GM19463 (cell line): ENCODE measurements around the gene STK25.

Source experiments
- ATAC-seq: cut with Tn5 transposase; IDR thresholded peaks from one replicate; pipeline ENCODE4 v1.9.1; 2021; ENCODE audit warnings: mild to moderate bottlenecking, moderate library complexity; ENCODE audit not compliant: unreplicated experiment

STK25 gene

DNA sequence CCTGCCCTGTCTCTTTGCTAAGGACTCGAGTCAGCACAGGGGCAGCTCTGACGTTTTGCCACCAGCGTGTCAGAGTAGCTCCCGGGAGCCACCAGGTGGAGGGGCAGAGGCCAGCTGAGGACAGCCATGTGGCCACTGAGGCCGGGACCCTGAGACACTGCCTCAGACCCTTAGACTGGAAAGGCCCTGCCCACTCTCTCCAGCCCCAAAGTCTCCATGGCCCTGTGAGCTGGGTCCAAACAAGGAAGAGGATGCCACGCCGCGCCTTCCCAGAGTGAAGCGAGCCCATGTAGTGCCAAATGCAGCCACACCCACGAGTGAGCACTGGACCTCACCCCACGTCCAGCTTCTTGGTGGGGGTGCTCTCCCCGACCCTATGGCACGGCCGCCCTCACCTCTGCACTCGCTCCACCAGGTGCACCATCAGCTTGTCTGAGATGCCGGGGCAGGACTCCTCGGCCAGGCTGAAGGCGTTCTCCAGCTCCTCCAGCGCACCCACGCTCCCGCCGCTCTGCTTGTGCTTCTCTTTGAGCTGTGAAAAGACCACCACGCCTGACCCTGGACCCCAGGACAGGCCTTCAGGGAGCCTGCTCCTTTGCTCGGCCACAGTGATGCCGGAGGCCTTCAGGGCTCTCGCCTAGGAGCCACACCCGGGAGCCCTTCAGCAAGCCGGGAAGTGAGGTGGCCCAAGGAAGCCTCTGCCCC lies 12.2 kb downstream of the STK25 start:
- ATAC-seq, result no peak

DNA sequence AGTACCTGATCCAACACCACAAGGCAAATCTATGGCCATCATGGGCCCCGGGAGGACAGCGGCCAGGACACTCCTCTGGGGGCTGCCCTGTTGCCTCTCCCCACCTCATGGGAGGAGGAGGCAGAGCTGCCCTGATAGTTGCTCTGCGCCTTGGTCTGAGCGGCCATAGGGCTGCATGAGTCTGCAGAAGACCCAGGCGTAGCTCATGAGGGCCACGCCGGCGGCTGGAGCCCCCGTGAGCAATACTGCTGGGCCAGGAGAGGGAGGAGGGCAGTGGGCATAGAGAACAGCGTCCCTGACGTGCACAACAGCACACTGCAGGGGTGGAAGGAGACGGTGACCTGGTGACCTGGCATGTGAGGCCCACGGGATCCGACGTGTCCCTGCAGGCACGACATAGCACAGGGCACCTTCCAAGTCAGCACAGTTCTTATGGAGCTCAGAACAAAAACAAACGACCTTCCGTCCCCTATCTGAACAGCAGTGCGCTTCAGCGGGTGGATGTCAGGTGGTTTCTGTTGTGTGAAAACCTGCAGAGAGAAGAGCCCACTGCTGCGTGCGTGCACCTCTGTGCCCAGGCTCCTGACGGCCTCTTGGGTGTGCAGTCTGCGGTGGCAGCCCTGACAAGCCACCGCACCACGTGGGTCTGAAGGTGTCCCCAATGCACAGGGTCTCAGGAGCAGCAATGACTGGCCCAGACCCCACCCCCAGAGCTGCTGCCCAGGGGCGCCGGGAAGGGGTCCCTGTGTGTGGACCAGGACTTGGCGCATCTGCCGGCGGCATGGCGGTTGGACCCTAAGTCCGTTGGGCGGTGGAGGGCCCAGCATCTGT lies 13.0 kb downstream of the STK25 start:
- no peak for ATAC-seq

DNA sequence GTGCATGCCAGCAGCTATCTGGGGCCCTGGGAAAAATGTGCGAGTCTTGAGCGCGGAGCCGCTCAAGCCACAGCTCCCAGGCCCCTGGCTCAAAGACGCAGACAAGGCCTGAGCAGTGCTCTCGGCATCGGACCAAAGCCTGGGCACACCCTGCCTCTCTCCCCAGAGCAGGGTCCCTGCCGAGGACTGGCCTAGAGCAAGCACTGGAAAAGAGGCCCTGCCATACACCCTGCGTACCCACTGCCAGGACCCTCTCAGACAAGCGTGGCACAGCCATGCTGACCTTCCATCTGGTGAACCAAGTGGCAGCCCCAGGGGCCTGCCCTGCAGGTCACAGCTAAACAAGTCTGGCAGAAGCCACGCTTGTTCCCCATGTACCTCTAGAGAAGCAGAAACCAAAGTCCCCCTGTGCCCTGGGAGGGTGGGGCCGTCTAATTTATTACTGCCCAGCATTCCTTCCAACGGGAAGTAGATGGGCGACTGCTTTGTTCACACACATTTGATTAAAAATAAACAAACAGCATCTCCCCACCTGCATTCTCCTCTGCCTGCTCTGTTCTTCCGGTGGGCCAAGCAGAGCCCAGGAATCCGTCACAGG lies 14.0 kb downstream of the STK25 start:
- no peak for ATAC-seq

GRCh38 chr2:241493092-241493491 lies 15.3 kb downstream of the STK25 start:
- ATAC-seq, result no peak

DNA sequence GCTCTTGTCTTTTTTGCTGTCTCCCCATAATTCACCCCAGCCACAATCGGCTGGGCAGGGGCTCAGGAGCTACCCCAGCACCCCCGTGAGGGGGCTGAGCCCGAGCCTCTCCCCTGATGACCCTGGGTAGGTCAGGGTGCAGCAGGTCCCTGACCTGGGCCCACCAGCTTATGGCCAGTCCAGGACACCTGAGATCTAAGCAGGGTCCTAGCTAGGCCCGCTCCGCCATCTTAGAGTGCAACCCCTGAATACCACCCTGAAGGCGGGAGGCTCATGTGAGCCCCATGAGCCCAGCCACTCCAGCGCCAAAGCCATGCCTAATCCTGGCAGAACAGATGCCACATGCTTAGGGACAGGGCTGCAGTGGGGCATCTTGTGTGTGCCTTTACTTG lies 16.2 kb downstream of the STK25 start:
- ATAC-seq, result no peak

GRCh38 chr2:241491549-241492173 lies 16.7 kb downstream of the STK25 start:
- no peak for ATAC-seq

- ATAC-seq, result no peak
These were observed 17.4 kb downstream of the STK25 start for GRCh38 chr2:241490825-241491506.

DNA sequence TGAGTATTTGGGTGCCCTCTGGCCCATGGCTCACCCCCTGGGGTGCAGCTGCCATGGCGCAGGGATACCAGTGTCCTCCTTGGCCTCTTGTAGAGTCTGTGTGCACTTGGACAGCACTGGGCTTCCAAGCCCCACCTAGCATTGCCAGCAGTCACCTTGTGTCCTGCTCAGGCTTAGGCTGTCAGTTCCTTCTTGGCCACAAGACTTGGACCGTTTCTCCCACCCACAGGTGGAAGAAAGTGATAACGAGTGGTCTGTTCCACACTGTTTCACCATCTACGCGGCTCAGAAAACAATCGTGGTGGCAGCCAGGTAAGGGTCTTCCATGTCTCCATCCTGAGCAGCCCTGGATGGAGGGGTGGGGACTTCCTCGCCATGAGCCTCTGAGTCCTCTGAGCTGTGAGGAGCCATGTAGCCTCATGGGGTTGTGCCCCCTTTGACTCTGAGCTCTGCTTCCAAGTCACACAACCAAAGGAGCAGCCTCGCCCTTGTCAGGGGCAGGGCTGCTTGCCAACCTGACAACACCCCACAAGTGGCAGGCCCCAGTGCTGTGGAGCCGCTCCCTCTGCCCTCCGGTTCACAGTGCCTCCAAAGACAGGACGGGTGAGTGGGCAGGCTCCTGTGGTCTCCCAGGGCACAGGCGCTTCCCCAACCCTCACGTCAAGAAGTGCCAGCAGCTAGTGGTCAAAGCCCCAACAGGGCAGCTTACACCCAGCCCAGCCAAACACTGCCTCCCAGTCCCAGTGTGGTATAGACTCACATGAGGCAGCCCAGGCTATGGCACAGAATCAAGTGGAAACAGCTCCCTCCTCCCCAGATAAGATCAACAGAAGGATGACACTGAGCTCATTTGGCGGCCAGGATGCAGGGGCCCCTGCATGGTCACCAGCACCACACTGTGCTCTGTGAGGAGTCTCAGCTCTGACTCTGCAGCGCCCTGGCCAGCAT lies 18.4 kb downstream of the STK25 start:
- ATAC-seq, result no peak

- no peak for ATAC-seq
These were observed 19.3 kb downstream of the STK25 start for GRCh38 chr2:241489088-241489487.

- ATAC-seq, result no peak
These were observed 23.0 kb downstream of the STK25 start for GRCh38 chr2:241485172-241485911.

DNA sequence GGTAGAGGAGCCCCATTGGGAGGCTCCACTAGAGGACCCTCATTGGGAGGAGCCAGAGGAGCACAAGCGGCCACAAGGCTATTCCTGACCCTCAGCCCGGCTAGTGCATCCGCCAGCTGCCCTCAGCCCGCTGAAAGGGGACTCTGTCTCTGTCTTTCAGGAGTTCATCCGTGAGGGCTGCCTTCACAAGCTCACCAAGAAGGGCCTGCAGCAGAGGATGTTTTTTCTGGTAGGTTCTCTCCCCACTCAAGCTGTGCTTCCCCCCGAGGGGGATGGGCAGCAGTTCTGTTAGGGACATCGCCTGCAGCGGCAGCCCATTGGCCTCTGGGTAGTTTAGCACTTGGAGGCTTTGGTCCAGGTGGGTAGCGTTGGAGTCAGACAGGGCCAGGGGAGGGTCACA lies 25.1 kb downstream of the STK25 start:
- ATAC-seq, result no peak

DNA sequence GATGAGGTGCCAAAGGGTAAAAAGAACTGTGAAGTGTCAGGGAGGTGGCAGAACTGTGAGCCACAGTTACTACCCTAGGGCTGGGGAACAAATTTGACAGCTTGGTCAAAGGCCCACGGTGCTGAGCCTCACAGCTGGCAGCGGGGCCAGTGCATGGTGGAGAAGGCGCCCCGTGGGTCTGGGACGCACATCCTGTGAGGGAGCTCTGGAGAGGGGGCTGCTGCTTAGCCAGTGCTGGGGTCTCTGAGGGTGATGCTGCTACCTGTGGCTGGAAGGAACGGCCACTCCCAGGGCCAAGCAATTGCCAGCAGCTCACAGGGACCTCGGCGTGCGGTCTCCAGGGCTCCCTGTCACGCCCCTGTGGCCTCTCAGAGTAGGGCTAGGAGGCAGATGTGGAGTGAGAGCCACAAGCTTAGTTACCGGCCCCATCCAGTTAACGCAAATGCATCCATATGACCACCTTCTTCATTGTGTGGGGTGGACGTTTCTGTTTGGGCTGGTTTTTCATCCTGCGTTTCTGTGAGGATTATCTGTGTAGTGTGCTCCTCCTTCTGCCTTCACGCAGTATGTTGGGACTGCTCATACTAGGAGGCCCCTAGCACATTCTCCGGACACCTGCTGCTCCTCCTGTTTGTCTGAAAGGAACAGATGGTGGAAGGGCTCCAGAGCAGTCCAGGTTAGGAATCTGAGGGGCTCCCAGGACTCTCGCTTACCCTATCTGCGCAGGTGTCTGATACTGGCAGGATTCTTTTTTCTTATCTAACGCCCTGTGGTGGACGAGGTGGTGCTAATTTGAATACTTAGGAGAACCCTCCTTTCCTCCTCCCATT lies 26.0 kb downstream of the STK25 start:
- no peak for ATAC-seq

GRCh38 chr2:241481687-241482086 lies 26.7 kb downstream of the STK25 start:
- ATAC-seq, result no peak

DNA sequence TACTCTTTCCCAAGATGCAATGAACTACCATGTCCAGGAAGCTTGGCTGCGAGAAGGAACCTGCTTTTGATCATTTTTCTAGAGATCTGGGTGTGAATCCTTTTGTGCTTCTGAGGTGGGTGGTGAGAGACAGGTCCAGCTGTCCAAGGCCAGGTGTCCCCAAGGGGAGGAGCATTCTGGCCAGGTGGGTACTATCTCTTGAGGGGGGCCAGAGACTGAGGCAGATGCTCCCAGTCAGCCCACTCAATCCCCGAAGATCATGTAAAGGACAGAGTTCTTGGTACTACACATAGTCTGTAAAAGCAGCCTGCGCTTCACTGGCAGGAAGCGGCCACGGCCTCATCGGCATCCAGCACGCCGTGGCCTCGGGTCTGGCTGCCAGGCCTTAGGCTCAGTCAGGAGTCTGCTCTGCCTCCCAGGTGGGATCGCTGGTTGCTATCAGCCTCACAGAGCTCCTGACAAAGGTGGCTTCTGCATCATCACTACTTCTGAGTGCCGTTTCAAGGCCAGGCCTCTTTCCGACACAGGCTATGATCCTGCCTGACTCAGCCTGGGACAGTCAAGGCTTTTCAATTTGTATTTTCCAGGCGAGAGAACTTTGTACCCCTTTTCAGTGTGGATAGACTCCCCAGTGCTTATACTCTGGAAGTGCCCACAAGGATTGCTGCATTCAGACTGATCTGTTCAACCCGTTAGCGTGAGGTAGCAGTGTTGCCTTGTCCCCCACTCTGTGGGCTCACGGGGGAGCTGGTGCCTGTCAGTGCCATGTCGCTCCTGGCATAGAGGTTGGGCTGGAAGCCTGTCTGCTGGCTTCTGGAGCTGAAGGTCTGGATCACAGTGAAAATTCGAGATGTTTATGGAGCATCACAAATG lies 29.1 kb downstream of the STK25 start:
- no peak for ATAC-seq

DNA sequence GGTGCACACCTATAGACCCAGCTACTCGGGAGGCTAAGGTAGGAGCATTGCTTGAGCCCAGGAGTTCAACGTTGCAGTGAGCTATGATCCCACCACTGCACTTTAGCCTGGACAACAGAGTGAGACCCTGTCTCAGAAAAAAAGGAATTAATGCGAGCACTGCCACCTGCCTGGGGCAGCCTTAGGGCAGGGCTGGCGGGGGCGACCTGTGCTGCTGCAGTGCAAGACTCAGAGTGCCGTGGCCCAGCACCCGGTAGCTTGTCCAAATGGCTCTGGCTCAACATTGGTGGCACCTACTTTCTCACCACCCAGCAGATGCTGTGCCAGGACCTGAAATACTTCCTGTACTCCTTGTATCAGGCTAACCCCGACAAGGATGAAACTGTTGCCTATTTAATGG lies 30.2 kb downstream of the STK25 start:
- ATAC-seq, result no peak

DNA sequence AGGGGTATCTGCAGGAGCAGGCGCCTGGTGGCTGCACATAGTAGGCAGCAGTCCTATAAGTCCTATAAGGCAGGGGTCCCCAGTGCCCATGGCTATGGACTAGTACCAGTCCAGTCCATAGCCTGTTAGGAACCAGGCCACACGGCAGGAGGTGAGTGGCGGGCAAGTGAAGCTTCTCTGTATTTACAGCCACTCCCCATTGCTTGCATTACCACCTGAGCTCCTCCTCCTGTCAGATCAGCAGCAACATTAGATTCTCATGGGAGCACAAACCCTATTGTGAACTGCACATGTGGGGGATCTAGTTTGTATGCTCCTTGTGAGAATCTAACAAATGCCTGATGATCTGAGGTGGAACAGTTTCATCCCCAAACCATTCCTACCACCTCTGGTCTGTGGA lies 33.1 kb downstream of the STK25 start:
- no peak for ATAC-seq

DNA sequence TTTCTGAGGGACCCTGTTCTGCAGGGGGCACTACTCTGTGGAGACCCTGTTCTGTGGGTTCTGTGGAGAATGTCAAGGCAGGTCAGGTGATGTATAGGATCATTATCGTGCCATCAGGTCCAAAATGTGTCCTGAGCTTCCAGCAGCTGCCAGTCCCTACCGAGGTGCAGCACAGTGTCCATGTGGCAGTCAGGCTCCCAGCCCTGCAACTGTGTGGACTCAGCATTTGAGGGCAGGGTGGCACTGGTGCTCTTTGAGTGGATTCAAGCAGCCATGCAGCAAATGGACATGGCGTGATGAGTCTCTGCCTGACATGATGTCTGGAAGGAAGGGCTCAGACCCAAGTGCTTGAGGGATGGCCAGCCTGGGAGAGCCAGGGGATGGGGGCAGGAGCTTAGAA lies 35.0 kb downstream of the STK25 start:
- ATAC-seq, result no peak
